Endothelial cell of umbilical vein (primary cell): ENCODE results near the gene CLIP1.
"Not testable (repeated sequence)": the region's sequence is repeated elsewhere in the genome, so short reads cannot be mapped to it uniquely, and the experiment has no call there.

ENCODE experiments used
- CTCF ChIP-seq, 2 donors: IDR thresholded peaks; 1 replicate in 1 of 2; 2 replicates in 1 of 2; pipeline ENCODE4 v1.5.1; 2011; ENCODE audit warnings: low read length in 2 of 2, mild to moderate bottlenecking in 2 of 2, moderate library complexity in 2 of 2, control low read depth in 1 of 2, inconsistent platforms in 1 of 2, low read depth in 1 of 2; ENCODE audit not compliant: insufficient read depth in 1 of 2; ENCODE audit errors: extremely low read depth in 1 of 2
- EZH2 ChIP-seq: IDR thresholded peaks from 2 replicates; pipeline ENCODE4 v1.6.1; 2012; ENCODE audit warnings: borderline replicate concordance, low read depth, mild to moderate bottlenecking, moderate library complexity, low read length, inconsistent platforms; ENCODE audit not compliant: severe bottlenecking
- FOS ChIP-seq: IDR thresholded peaks from 2 replicates; pipeline ENCODE4 v1.6.1; 2011; ENCODE audit warnings: mild to moderate bottlenecking, low read length, moderate library complexity, borderline replicate concordance; ENCODE audit not compliant: insufficient read depth
- GATA2 ChIP-seq: IDR thresholded peaks from 2 replicates; pipeline ENCODE4 v1.7.0; 2011; ENCODE audit warnings: low read depth, mild to moderate bottlenecking, moderate library complexity, mixed read lengths, low read length; ENCODE audit not compliant: insufficient read length, insufficient read depth
- JUN ChIP-seq: IDR thresholded peaks from 2 replicates; pipeline ENCODE4 v1.6.1; 2011; ENCODE audit warnings: borderline replicate concordance, low read depth; ENCODE audit not compliant: insufficient read length, insufficient read depth
- MAX ChIP-seq: IDR thresholded peaks from 2 replicates; pipeline ENCODE4 v1.6.1; 2011; ENCODE audit not compliant: insufficient read depth, insufficient read length
- POLR2A ChIP-seq: IDR thresholded peaks from 2 replicates; pipeline ENCODE4 v1.6.1; 2012; ENCODE audit warnings: low read depth, mild to moderate bottlenecking, control low read depth, low read length
- POLR2AphosphoS5 ChIP-seq: IDR thresholded peaks from 2 replicates; pipeline ENCODE4 v1.6.1; 2012; ENCODE audit warnings: low read depth, mild to moderate bottlenecking, control low read depth, low read length, moderate library complexity; ENCODE audit not compliant: insufficient read depth

GRCh38 chr12:122258462-122258861 lies 164.0 kb downstream of the CLIP1 start:
- not testable (repeated sequence) for TF ChIP-seq CTCF (IDR thresholded peaks at IDR 0.05; ENCODE audit: extremely low read depth in 1 of 2, insufficient read depth in 1 of 2, low read depth in 1 of 2, low read length in 2 of 2); EZH2; POLR2A; POLR2AphosphoS5; FOS; MAX; JUN; GATA2
